Measurements from ENCODE around the gene PROC. TPM values are rescaled to one million over a fixed set of nuclear protein-coding genes. Genes with fewer than 3 reads are reported as not detected.

Gene PROC
- total RNA-seq: not detected

GRCh38 chr2:127418300-127419111 is at the start of gene PROC:
PROC (plus strand) TSS chr2:127418427; CDS start chr2:127419943, 1,516 bp downstream.
- Histone ChIP-seq H3K36me3 (no peaks in the 10 kb centered on the region), H3K27ac (no peak within 1 kb of the TSS), H3K27me3 (peaks cover 0 to 52% of the 10 kb centered on the region in 2 donors), H3K4me3 (no peak within 1 kb of the TSS), H3K9me3 (no peaks in the 10 kb centered on the region), H3K4me1 (peaks cover 0 to 29% (median 16%) of the 10 kb centered on the region in 4 donors)
- no peak for TF ChIP-seq POLR2A (IDR thresholded peaks at IDR 0.05)
- WGBS, 2 donors: 90 to 92% methylated on average over 10 to 12 of the region's 16 CpGs
- DNase-seq (ENCODE audit: low spot score in 2 of 2): no peak

DNA sequence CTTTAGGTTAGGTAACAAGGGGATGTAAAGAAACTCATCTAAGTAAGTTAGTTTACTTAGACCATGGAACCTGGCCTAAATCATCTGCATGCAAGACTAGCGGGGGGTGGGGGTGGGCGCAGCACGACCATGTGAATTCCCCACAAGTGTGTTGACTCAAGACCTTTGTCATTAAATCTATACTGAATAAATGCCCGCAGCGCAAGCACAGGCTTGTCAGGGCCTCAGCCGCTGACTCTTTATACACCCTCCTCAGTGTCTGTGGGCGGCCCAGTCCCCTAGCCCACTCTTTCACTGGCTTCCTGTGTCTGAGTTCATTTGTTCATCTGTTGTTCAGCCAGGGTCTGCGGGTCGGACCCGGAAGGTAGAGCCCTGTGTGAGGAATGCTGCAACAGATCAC is 48.2 kb upstream of the PROC start:
- Histone ChIP-seq H3K27ac (no peak overlapping the region), H3K4me3 (no peak overlapping the region), H3K9me3 (peaks cover 0 to 18% (median 0%) of the 10 kb centered on the region in 4 donors), H3K27me3 (no peaks in the 10 kb centered on the region), H3K4me1 (peaks cover 0 to 17% (median 0%) of the 10 kb centered on the region in 4 donors), H3K36me3 (no peaks in the 10 kb centered on the region)
- no peak for DNase-seq (ENCODE audit: low spot score in 2 of 2)
- no peak for TF ChIP-seq POLR2A (IDR thresholded peaks at IDR 0.05)
- no peak for TF ChIP-seq EP300 (IDR thresholded peaks at IDR 0.05)
- TF ChIP-seq, protein P1, sequence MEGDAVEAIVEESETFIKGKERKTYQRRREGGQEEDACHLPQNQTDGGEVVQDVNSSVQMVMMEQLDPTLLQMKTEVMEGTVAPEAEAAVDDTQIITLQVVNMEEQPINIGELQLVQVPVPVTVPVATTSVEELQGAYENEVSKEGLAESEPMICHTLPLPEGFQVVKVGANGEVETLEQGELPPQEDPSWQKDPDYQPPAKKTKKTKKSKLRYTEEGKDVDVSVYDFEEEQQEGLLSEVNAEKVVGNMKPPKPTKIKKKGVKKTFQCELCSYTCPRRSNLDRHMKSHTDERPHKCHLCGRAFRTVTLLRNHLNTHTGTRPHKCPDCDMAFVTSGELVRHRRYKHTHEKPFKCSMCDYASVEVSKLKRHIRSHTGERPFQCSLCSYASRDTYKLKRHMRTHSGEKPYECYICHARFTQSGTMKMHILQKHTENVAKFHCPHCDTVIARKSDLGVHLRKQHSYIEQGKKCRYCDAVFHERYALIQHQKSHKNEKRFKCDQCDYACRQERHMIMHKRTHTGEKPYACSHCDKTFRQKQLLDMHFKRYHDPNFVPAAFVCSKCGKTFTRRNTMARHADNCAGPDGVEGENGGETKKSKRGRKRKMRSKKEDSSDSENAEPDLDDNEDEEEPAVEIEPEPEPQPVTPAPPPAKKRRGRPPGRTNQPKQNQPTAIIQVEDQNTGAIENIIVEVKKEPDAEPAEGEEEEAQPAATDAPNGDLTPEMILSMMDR (IDR thresholded peaks at IDR 0.05): no peak
- 85 to 96% methylated on average over 10 of the region's 10 CpGs for WGBS, 2 donors

DNA sequence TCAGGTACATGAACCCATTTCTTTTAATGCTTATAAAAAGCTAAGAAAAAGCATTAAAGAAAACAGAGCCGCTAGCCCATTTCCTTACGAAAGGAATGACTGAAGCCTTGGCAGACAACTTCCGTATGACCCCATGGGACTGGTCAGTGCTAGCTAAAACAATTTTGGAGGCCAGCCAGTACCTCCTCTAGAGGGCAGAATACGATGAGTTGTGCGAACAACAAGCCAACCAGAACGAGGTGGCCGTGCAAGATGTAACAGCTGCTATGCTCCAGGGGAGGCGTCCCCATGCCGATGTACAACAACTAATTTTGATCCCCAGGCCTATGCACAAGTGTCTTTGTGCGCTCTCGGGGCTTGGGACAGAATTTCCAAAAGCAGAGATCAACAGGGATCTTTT is 47.2 kb upstream of the PROC start:
- Histone ChIP-seq H3K9me3 (peaks cover 0 to 19% (median 0%) of the 10 kb centered on the region in 4 donors), H3K4me3 (no peak overlapping the region), H3K27me3 (no peaks in the 10 kb centered on the region), H3K4me1 (peaks cover 0 to 13% (median 0%) of the 10 kb centered on the region in 4 donors), H3K27ac (no peak overlapping the region), H3K36me3 (peaks cover 0 to under 1% (median 0%) of the 10 kb centered on the region in 3 donors)
- WGBS, 2 donors: 74 to 81% methylated on average over 11 of the region's 11 CpGs
- TF ChIP-seq POLR2A (IDR thresholded peaks at IDR 0.05): no peak
- TF ChIP-seq, protein P1 (IDR thresholded peaks at IDR 0.05): no peak
- no peak for TF ChIP-seq EP300 (IDR thresholded peaks at IDR 0.05)
- peak; percentile 37 to 41 for DNase-seq (ENCODE audit: low spot score in 2 of 2)

DNA sequence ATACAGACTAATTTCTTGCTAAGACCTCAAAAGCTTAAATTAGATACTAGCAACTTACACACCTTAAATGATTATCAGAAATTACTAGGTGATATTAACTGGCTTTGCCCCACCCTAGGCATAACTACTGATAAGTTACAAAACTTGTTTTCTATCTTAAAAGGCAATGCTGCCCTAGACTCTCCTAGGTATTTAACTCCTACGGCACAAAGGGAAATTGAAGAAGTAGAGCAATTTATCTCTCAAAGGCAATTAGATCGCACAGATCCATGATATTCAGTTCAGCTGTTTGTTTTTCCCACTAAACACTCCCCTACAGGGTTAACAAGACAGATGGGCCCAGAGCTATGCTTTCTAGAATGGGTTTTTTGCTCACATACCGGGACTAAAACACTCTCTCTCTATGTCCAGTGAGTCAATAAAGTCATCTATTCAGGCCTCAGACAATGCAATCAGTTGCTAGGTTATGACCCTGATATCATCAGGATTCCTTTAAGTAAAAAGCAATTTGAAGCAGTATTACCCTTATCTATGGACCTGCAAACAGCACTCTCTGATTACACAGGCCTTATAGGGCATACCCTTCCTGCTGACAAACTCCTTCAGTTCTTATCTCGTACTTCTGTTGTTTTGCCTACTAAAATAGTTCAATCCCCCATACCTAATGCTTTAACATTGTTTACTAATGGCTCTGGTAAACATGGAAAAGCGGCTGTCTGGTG is 44.7 kb upstream of the PROC start:
- WGBS, 2 donors: 78 to 88% methylated on average over 5 of the region's 5 CpGs
- Histone ChIP-seq H3K4me3 (no peak overlapping the region), H3K4me1 (peaks cover 0 to 13% (median 0%) of the 10 kb centered on the region in 4 donors), H3K36me3 (peaks cover 0 to 9% (median 0%) of the 10 kb centered on the region in 3 donors), H3K9me3 (peaks cover 0 to 24% (median 0%) of the 10 kb centered on the region in 4 donors), H3K27ac (no peak overlapping the region), H3K27me3 (no peaks in the 10 kb centered on the region)
- TF ChIP-seq, protein P1 (IDR thresholded peaks at IDR 0.05): no peak
- TF ChIP-seq POLR2A (IDR thresholded peaks at IDR 0.05) (no peak), EP300 (IDR thresholded peaks at IDR 0.05) (no peak)
- no peak for DNase-seq (ENCODE audit: low spot score in 2 of 2)

- DNase-seq (ENCODE audit: low spot score in 2 of 2): no peak
- H3K27ac ChIP-seq: no peak overlapping the region
- 94 to 99% methylated on average over 8 of the region's 8 CpGs for WGBS, 2 donors
- TF ChIP-seq EP300 (IDR thresholded peaks at IDR 0.05) (no peak), POLR2A (IDR thresholded peaks at IDR 0.05) (no peak)
- TF ChIP-seq, protein P1 (IDR thresholded peaks at IDR 0.05): no peak
- H3K4me3 ChIP-seq: no peak overlapping the region
- peaks cover 0 to 14% (median 0%) of the 10 kb centered on the region in 4 donors for H3K4me1 ChIP-seq
- peaks cover 0 to 9% (median 0%) of the 10 kb centered on the region in 3 donors for H3K36me3 ChIP-seq
- peaks cover 0 to 17% (median 0%) of the 10 kb centered on the region in 4 donors for H3K9me3 ChIP-seq
- no peaks in the 10 kb centered on the region for H3K27me3 ChIP-seq
These were observed 42.0 kb upstream of the PROC start for GRCh38 chr2:127376257-127376656.

All from tibial nerve (tissue), 4 donors.